Measurements from ENCODE around the gene AGBL1. TPM values are rescaled to one million over a fixed set of nuclear protein-coding genes. Genes with fewer than 3 reads are reported as not detected.

AGBL1 gene
- total and polyA plus RNA-seq, 2 donors (not counting 3 experiments of a cell fraction or from before 2014, with no cell fraction given) = not detected

GRCh38 chr15:86644339-86644738, 564.7 kb downstream of the AGBL1 start:
- Histone ChIP-seq H3K27ac (ENCODE audit: insufficient read depth, low read depth, low read length) (no peak overlapping the region), H3K4me1 (ENCODE audit: control insufficient read depth, extremely low read depth, insufficient read depth, low read length) (no peaks in the 10 kb centered on the region), H3K79me2 (ENCODE audit: control insufficient read depth, insufficient read depth, low read length) (no peaks in the 10 kb centered on the region), H3K27me3 (ENCODE audit: control insufficient read depth in 2 of 2, insufficient read depth in 2 of 2, low read length in 2 of 2) (no peaks in the 10 kb centered on the region), H3K9me1 (replicated peaks; ENCODE audit: control insufficient read depth, extremely low read depth, insufficient read depth, low read length) (no peaks in the 10 kb centered on the region), H2AFZ (ENCODE audit: low read depth, low read length) (no peak overlapping the region), H3K4me2 (ENCODE audit: insufficient read depth, low read length) (no peak overlapping the region), H3K4me3 (replicated peaks in 1 of 3; ENCODE audit: insufficient read depth in 1 of 3, low read depth in 1 of 3, low read length in 3 of 3) (no peak overlapping the region), H4K20me1 (replicated peaks; ENCODE audit: control insufficient read depth, extremely low read depth, insufficient read depth, low read length) (no peaks in the 10 kb centered on the region), H3K36me3 (ENCODE audit: control insufficient read depth in 2 of 2, extremely low read depth in 1 of 2, insufficient read depth in 2 of 2, low read length in 2 of 2) (no peaks in the 10 kb centered on the region), H3K9ac (replicated peaks; ENCODE audit: extremely low read depth, insufficient read depth, low read length) (no peak overlapping the region), H3K9me3 (replicated peaks; ENCODE audit: control insufficient read depth, insufficient read depth, low read length) (no peaks in the 10 kb centered on the region)
- dilution Hi-C loops (cut with MboI; ENCODE audit: extremely low pct_ligation_motif_present, low sequenced_read_pairs) (no loop called here), intact Hi-C loops (cut with micrococcal nuclease) (no loop called here)
- TF ChIP-seq MYC (IDR thresholded peaks at IDR 0.05; ENCODE audit: low read depth, low read length) (no peak), MAX (IDR thresholded peaks at IDR 0.05; ENCODE audit: insufficient read depth, insufficient read length) (no peak), POLR2A (IDR thresholded peaks at IDR 0.05; ENCODE audit: low read depth, low read length) (no peak), GATA2 (IDR thresholded peaks at IDR 0.05; ENCODE audit: insufficient read depth, insufficient read length, low read depth, low read length) (no peak), JUN (IDR thresholded peaks at IDR 0.05; ENCODE audit: borderline replicate concordance, insufficient read depth, insufficient read length, low read depth) (no peak), CTCF (IDR thresholded peaks at IDR 0.05; ENCODE audit: extremely low read depth in 1 of 2, insufficient read depth in 1 of 2, low read depth in 1 of 2, low read length in 2 of 2) (no peak), POLR2AphosphoS5 (IDR thresholded peaks at IDR 0.05; ENCODE audit: insufficient read depth, low read depth, low read length) (no peak), EZH2 (IDR thresholded peaks at IDR 0.05; ENCODE audit: borderline replicate concordance, low read depth, low read length, severe bottlenecking) (no peak), FOS (IDR thresholded peaks at IDR 0.05; ENCODE audit: borderline replicate concordance, insufficient read depth, low read length) (no peak)
- ChIA-PET CTCF (no interaction called here), POLR2A (no interaction called here)
- DNase-seq (ENCODE audit: low read depth, low spot score) = no peak
- FAIRE-seq = no peak
- BruUV-seq (replicated peaks) = no TSS peak

Measured in endothelial cell of umbilical vein (primary cell).